Caco-2 (cell line): ENCODE data around the gene PEX12. TPM values are rescaled to one million over a fixed set of nuclear protein-coding genes. Genes with fewer than 3 reads are reported as not detected.

Experiments used
- BruUV-seq: library from RNA; stranded (reverse); fragments of 400-500 nt; replicated peaks from 2 replicates; lab custom pipeline; 2021; lab: Mats Ljungman, UMichigan
- CTCF ChIA-PET: fragments of 300-600 bp; sonication (Branson Sonifier 250); formaldehyde crosslinking; loops from one replicate; lab custom pipeline; 2022; ENCODE audit warnings: antibody characterized with exemption; lab: Charles Lee
- POLR2A ChIA-PET: fragments of 300-600 bp; sonication (Branson Sonifier 250); formaldehyde crosslinking; loops from one replicate; lab custom pipeline; 2022; ENCODE audit warnings: antibody characterized with exemption; lab: Charles Lee
- DNase-seq, 2 experiments: peaks; one replicate each; pipeline versions ENCODE4 v3.0.0 to v3.0.0-alpha.2; 2020 to 2022
- H3K27me3 ChIP-seq: replicated peaks from 2 replicates; pipeline ENCODE4 v1.6.0; 2011; ENCODE audit warnings: low read length; ENCODE audit not compliant: control insufficient read depth, insufficient read depth
- H3K36me3 ChIP-seq: 2 replicates; pipeline ENCODE4 v1.5.1; 2011; ENCODE audit warnings: low read length; ENCODE audit not compliant: control insufficient read depth, insufficient read depth
- H3K4me1 ChIP-seq: fragments of 250-450 bp; sonication (Bioruptor Pico); 2 replicates; pipeline ENCODE4 v1.5.1; 2020; ENCODE audit warnings: mild to moderate bottlenecking
- H3K4me3 ChIP-seq: 2 replicates; pipeline ENCODE4 v1.5.1; 2011; ENCODE audit warnings: low read depth, mild to moderate bottlenecking, control low read depth, low read length
- H3K9me3 ChIP-seq: fragments of 250-450 bp; sonication (Bioruptor Pico); 2 replicates; pipeline ENCODE4 v1.5.1; 2020; ENCODE audit warnings: mild to moderate bottlenecking, moderate library complexity
- H3K27ac Mint-ChIP-seq: one replicate; pipeline ENCODE4 v1.8.0; 2022; ENCODE audit warnings: mixed read lengths; ENCODE audit not compliant: unreplicated experiment
- H3K27me3 Mint-ChIP-seq: one replicate; pipeline ENCODE4 v1.8.0; 2022; ENCODE audit warnings: mixed read lengths; ENCODE audit not compliant: insufficient read depth, unreplicated experiment
- H3K36me3 Mint-ChIP-seq: one replicate; pipeline ENCODE4 v1.8.0; 2022; ENCODE audit warnings: mild to moderate bottlenecking, mixed read lengths; ENCODE audit not compliant: insufficient read depth, unreplicated experiment
- H3K4me1 Mint-ChIP-seq: one replicate; pipeline ENCODE4 v1.8.0; 2022; ENCODE audit warnings: low read depth, mixed read lengths; ENCODE audit not compliant: unreplicated experiment
- H3K4me3 Mint-ChIP-seq: one replicate; pipeline ENCODE4 v1.8.0; 2022; ENCODE audit warnings: mild to moderate bottlenecking, moderate library complexity, mixed read lengths; ENCODE audit not compliant: unreplicated experiment
- H3K9me3 Mint-ChIP-seq: one replicate; pipeline ENCODE4 v1.8.0; 2022; ENCODE audit warnings: mixed read lengths; ENCODE audit not compliant: unreplicated experiment
- intact Hi-C: fragments of 100-400 bp; cut with micrococcal nuclease; formaldehyde crosslinking; loops from one replicate; pipeline ENCODE4 v1.10.0; 2022; ENCODE audit not compliant: unreplicated experiment
- total RNA-seq: library from RNA; stranded (reverse); gene quantifications from 2 replicates; pipeline ENCODE4 v1.2.3, GENCODE V29; 2022
- TF ChIP-seq, protein P1 (sequence below), 2 experiments: fragments of 200-600 bp in 1 of 2; IDR thresholded peaks; 1 replicate in 1 of 2; 2 replicates in 1 of 2; pipeline versions ENCODE4 v1.5.1 to v1.8.0; 2011 to 2022; ENCODE audit warnings: antibody characterized with exemption in 1 of 2, control low read depth in 1 of 2, inconsistent platforms in 1 of 2, low read depth in 1 of 2, low read length in 1 of 2, mild to moderate bottlenecking in 1 of 2, moderate library complexity in 1 of 2; ENCODE audit not compliant: insufficient read depth in 1 of 2, severe bottlenecking in 1 of 2, unreplicated experiment in 1 of 2

PEX12 gene
- total RNA-seq, 1 experiment from 2014 or later = 4.8 TPM

DNA sequence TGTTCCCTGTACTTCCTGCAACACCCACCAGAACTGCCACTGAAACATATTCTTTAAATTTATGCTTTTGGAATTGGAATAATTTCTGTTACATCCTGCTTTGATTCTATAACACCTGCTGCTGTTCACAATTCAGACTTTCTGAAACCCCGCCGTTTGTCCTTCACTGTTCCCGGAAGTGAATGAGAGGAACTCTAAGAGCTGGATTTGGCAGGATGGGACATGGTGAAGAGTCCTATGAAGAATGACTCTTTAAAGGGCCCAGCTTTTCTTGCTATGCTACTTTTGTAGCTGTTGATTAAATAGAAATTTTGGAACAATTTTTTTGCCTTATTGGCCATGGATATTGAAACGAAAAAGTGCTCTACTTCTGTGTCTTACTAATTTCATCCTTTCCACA, 17.7 kb upstream of the PEX12 start:
- Histone ChIP-seq H3K4me3 (no peak overlapping the region), H3K36me3 (peaks cover 1% of the 10 kb centered on the region; the same call in 1 of the 2 replicates), H3K4me1 (no peaks in the 10 kb centered on the region; the same call in 1 of the 2 replicates), H3K9me3 (no peaks in the 10 kb centered on the region), H3K27me3 (no peaks in the 10 kb centered on the region)
- intact Hi-C loops = loop anchor here (10.0 kb wide), 1 partner anchor 929 kb away; no protein-coding TSS in a partner anchor
- Mint-ChIP-seq H3K4me1 (no peaks in the 10 kb centered on the region), H3K27ac (no peak overlapping the region), H3K9me3 (no peaks in the 10 kb centered on the region), H3K4me3 (no peak overlapping the region), H3K27me3 (no peaks in the 10 kb centered on the region), H3K36me3 (peaks cover 72% of the 10 kb centered on the region)
- no TSS peak for BruUV-seq
- ChIA-PET CTCF (no interaction called here), POLR2A (no interaction called here)
- DNase-seq = no peak
- TF ChIP-seq, protein P1, sequence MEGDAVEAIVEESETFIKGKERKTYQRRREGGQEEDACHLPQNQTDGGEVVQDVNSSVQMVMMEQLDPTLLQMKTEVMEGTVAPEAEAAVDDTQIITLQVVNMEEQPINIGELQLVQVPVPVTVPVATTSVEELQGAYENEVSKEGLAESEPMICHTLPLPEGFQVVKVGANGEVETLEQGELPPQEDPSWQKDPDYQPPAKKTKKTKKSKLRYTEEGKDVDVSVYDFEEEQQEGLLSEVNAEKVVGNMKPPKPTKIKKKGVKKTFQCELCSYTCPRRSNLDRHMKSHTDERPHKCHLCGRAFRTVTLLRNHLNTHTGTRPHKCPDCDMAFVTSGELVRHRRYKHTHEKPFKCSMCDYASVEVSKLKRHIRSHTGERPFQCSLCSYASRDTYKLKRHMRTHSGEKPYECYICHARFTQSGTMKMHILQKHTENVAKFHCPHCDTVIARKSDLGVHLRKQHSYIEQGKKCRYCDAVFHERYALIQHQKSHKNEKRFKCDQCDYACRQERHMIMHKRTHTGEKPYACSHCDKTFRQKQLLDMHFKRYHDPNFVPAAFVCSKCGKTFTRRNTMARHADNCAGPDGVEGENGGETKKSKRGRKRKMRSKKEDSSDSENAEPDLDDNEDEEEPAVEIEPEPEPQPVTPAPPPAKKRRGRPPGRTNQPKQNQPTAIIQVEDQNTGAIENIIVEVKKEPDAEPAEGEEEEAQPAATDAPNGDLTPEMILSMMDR (IDR thresholded peaks at IDR 0.05; ENCODE audit: insufficient read depth in 1 of 2, low read depth in 1 of 2, low read length in 1 of 2, severe bottlenecking in 1 of 2, unreplicated experiment in 1 of 2) = no peak

DNA sequence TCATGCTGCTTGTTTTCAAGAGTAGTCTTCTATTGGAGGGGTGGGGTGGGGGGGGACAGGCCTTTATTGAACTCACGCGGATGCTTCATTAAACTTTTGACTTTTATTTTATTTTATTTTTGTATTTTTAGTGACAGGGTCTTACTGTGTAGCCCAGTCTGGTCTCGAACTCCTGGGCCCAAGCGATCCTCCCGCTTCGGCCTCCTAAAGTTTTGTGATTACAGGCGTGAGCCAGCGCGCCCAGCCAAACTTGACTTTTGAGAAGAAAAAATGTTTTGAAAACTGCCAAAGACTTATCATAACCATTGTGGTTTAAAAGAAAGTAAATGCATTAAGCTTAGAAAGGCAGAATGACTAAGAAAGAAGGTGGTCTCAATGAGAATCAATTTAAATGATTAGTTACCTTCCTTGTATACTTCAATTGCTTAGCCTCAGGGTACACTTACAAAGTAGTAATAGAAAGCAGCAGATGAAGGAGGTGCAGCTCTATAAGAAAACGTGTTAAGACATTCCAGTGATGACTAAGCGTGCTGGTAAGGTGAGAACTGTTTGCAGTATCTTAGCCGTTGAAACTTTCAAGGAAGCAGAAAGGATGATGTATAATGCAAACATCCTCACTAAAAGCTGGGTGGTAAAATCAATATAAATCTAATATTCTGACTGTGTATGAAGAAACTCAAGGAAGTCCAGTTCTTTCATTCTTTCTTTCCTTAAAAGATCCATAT, 10.0 kb upstream of the PEX12 start:
- peak overlapping the region; percentile 96 for H3K27ac Mint-ChIP-seq
- intact Hi-C loops = no loop called here
- TF ChIP-seq, protein P1 (IDR thresholded peaks at IDR 0.05; ENCODE audit: insufficient read depth in 1 of 2, low read depth in 1 of 2, low read length in 1 of 2, severe bottlenecking in 1 of 2, unreplicated experiment in 1 of 2) = no peak
- POLR2A ChIA-PET = interaction anchor here (0.6 to 4.1 kb wide), 2 partner anchors 10 to 452 kb away, joined by 8 to 51 read pairs; partner anchors contain the start of gene PEX12
- H3K9me3 Mint-ChIP-seq = no peaks in the 10 kb centered on the region
- peak in 1 of 2 experiments; percentile 36 for DNase-seq
- no TSS peak for BruUV-seq
- Histone ChIP-seq H3K36me3 (no peaks in the 10 kb centered on the region), H3K27me3 (no peaks in the 10 kb centered on the region), H3K4me1 (peaks cover 21% of the 10 kb centered on the region), H3K9me3 (no peaks in the 10 kb centered on the region), H3K4me3 (peak overlapping the region; percentile 77)
- H3K4me3 Mint-ChIP-seq = peak overlapping the region; percentile 90
- CTCF ChIA-PET = interaction anchor here (1.2 to 1.5 kb wide), 2 partner anchors 10 to 175 kb away, joined by 3 to 5 read pairs; partner anchors contain the start of gene PEX12
- H3K27me3 Mint-ChIP-seq = no peaks in the 10 kb centered on the region
- peaks cover 13% of the 10 kb centered on the region for H3K4me1 Mint-ChIP-seq
- peaks cover 13% of the 10 kb centered on the region for H3K36me3 Mint-ChIP-seq

DNA sequence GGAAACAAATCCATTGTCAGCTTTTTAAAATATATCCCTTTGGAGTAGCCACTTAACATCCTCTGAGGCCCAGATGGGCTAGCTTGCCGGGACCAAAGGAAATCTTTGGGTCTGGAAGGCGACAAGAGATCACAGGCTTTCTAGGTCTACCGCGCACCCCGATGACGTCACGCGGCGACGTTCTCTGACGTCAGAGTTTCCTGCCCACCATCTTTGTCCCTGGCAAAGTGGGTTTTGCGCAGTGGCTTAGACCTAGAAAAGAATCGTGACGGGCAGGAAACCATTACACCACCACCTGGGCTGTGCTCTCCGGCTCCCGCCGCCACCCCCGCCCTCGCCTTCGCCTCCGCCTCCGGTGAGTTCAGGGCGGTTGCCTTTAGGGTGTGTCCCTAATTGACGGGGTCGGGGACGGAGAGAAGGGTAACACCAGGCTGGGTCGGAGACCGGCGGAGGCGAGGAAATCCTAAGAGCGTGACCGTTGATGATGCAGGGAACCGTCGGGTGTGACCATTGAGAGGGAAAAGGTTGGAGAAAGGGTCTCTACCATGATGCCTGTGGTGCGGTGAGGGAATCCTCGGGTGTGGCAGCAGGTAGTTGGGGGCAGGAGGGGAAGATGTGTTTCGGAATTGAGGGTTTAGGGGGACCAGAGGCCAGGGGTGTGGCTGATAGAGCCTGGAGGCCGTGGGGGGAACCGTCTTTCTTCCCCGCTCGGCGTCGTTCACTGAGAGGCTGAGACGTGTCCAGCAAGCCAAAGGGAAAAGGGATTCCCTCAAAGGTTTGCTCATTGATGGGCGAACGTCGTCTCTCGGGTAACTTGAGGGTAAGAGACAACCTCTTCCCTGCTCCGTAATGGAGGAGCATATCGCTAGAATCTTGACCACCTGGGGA, 8.9 kb upstream of the PEX12 start, which contains the start of gene AP2B1:
AP2B1 (plus strand) TSS at position 249 of the 888 bp plus-strand sequence. CDS start 6,709 bp downstream, outside the sequence.
- TSS peak; percentile 74 for BruUV-seq
- no peaks in the 10 kb centered on the region for H3K27me3 ChIP-seq
- H3K4me3 Mint-ChIP-seq = peak within 1 kb of the TSS; percentile 90
- H3K4me1 Mint-ChIP-seq = peaks cover 13% of the 10 kb centered on the region
- H3K9me3 ChIP-seq = no peaks in the 10 kb centered on the region
- H3K27me3 Mint-ChIP-seq = no peaks in the 10 kb centered on the region
- H3K4me3 ChIP-seq = peak within 1 kb of the TSS; percentile 77
- CTCF ChIA-PET = interaction anchor here (0.8 to 1.0 kb wide), 2 partner anchors 9 to 48 kb away, joined by 3 to 4 read pairs; partner anchors contain the start of gene PEX12
- peaks cover 11% of the 10 kb centered on the region for H3K36me3 Mint-ChIP-seq
- peak; percentile 96 to 97 for DNase-seq
- TF ChIP-seq, protein P1 (IDR thresholded peaks at IDR 0.05; ENCODE audit: insufficient read depth in 1 of 2, low read depth in 1 of 2, low read length in 1 of 2, severe bottlenecking in 1 of 2, unreplicated experiment in 1 of 2) = no peak
- no peaks in the 10 kb centered on the region for H3K9me3 Mint-ChIP-seq
- POLR2A ChIA-PET = interaction anchor here (0.6 to 4.1 kb wide), 4 partner anchors 9 to 451 kb away, joined by 3 to 51 read pairs (median 7); partner anchors contain the start of gene PEX12
- intact Hi-C loops = loop anchor here (1.0 to 2.0 kb wide), 3 partner anchors 9 to 221 kb away; partner anchors contain the start of genes PEX12 and TAF15
- H3K36me3 ChIP-seq = no peaks in the 10 kb centered on the region
- H3K4me1 ChIP-seq = peaks cover 21% of the 10 kb centered on the region
- peak within 1 kb of the TSS; percentile 96 for H3K27ac Mint-ChIP-seq
